Adrenal gland (tissue), 12 donors: ENCODE measurements around the gene SH3D19. TPM values are rescaled to one million over a fixed set of nuclear protein-coding genes. Genes with fewer than 3 reads are reported as not detected.

Experiments
- DNase-seq, 7 donors: peaks; one replicate each; pipeline ENCODE4 v3.0.0-alpha.2; 2019 to 2020
- H3K27ac ChIP-seq, 5 donors: fragments of 200-600 bp; sonication (generic) in 4 of 5; 1 replicate in 3 of 5; 2 replicates in 2 of 5; pipeline versions ENCODE4 v1.5.1 to v1.8.0; 2016 to 2020; ENCODE audit warnings: mild to moderate bottlenecking in 1 of 5
- H3K27me3 ChIP-seq: fragments of 200-600 bp; 2 replicates; pipeline ENCODE4 v1.8.0; 2021
- H3K36me3 ChIP-seq, 2 donors: fragments of 200-600 bp; replicated peaks in 1 of 2; 1 replicate in 1 of 2; 2 replicates in 1 of 2; pipeline versions ENCODE4 v1.5.1 to v1.8.0; 2018 to 2022
- H3K4me1 ChIP-seq, 2 donors: fragments of 200-600 bp; replicated peaks in 1 of 2; 1 replicate in 1 of 2; 2 replicates in 1 of 2; pipeline versions ENCODE4 v1.5.1 to v1.8.0; 2018 to 2021
- H3K4me3 ChIP-seq, 4 donors: fragments of 200-600 bp; sonication (generic) in 3 of 4; one replicate each; pipeline ENCODE4 v1.5.1; 2016 to 2018
- H3K9me3 ChIP-seq, 3 donors: fragments of 200-600 bp; sonication (generic) in 1 of 3; replicated peaks in 1 of 3; 1 replicate in 2 of 3; 2 replicates in 1 of 3; pipeline versions ENCODE4 v1.5.1 to v1.8.0; 2016 to 2021
- POLR2A ChIP-seq, 2 donors: fragments of 450-650 bp; IDR thresholded peaks; one replicate each; pipeline ENCODE4 v1.6.1; 2017; ENCODE audit warnings: antibody characterized with exemption in 2 of 2, mild to moderate bottlenecking in 2 of 2, moderate library complexity in 1 of 2
- WGBS, 4 donors: extraction: QIAGEN DNeasy Blood & Tissue Kit in 2 of 4; methylation state at CpG; one replicate each; pipeline versions ENCODE4 v1.1.5 to v1.1.7; 2013 to 2017; 5-methylcytosine and 5-hydroxymethylcytosine counted together
- intact Hi-C, 2 donors: fragments of 100-400 bp; cut with DNase I; formaldehyde crosslinking; loops; one replicate each; pipeline versions ENCODE4 v1.14.1 to v1.15.0; 2022 to 2023
- polyA plus RNA-seq, 3 donors: library from polyadenylated mRNA; stranded (reverse); fragments of 200-250 nt in 2 of 3; fragments of 350-450 nt in 1 of 3; fragmentation: Illumina TruSeq in 1 of 3; extraction: RNeasy Lipid Tissue Mini Kit (QIAGEN cat#74804) in 1 of 3; gene quantifications; one replicate each; pipeline ENCODE4 v1.2.3, GENCODE V29; 2013 to 2014
- total RNA-seq, 9 donors: library from RNA; depleted of rRNA in 4 of 9; stranded (reverse); fragments of >200 nt in 4 of 9; fragments of 120-200 nt in 1 of 9; fragmentation: NEBNext Ultra II Directional in 1 of 9; extraction: Animal tissue kit (Norgen Biotek cat#: 25700) in 1 of 9; gene quantifications; one replicate each; pipeline versions ENCODE4 v1.1.0 to v1.2.4, GENCODE V29; 2013 to 2023
- TF ChIP-seq, protein P1 (sequence below), 6 experiments: fragments of 450-650 bp in 4 of 6; fragments of 200-600 bp in 2 of 6; sonication (generic) in 1 of 6; IDR thresholded peaks; 1 replicate in 5 of 6; 2 replicates in 1 of 6; pipeline versions ENCODE4 v1.5.1 to v1.8.0; 2016 to 2021; ENCODE audit warnings: antibody characterized with exemption in 6 of 6, mild to moderate bottlenecking in 2 of 6, moderate library complexity in 1 of 6
- donor health status: healthy with polysubstance abuse.
- donor health status: Bipolar disorder and iron deficiency.
- donor health status: DM: yes; HTN: yes; CAD: no.
- donor health status: DM: no; HTN: no; CAD: no.
- donor health status: DM: no; HTN: no; CAD: no.
- donor health status: DM: yes; HTN: yes; CAD: no.

The SH3D19 gene
- total and polyA plus RNA-seq, 12 donors = 16.6 to 117 (median 40.3) TPM

DNA sequence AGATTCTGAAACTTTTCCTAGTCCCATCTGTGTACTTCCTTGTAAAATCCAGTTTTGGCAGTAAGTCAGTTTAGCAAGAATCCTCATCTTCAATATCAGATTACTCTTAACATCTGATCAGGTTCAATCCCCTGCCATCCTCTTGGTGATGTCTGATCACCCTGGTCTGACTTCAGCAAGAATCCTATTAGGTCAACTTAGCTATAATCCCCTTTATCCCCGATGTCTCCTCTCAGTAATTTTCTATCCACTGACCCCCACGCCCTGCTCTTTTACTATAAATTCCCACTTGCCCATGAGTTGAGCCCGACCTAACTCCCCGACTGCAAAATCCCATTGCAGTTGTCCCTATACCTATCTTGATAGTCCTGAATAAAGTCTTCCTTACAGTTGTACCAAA lies 106.3 kb downstream of the SH3D19 start:
- Histone ChIP-seq H3K4me3 (no peak overlapping the region), H3K27ac (no peak overlapping the region), H3K36me3 (no peaks in the 10 kb centered on the region), H3K9me3 (no peaks in the 10 kb centered on the region), H3K27me3 (no peaks in the 10 kb centered on the region), H3K4me1 (peaks cover 0 to 11% of the 10 kb centered on the region in 2 donors)
- intact Hi-C loops = no loop called here
- 93 to 97% (median 96%) methylated on average over 4 of the region's 4 CpGs for WGBS, 4 donors
- TF ChIP-seq POLR2A (IDR thresholded peaks at IDR 0.05) = no peak
- TF ChIP-seq, protein P1, sequence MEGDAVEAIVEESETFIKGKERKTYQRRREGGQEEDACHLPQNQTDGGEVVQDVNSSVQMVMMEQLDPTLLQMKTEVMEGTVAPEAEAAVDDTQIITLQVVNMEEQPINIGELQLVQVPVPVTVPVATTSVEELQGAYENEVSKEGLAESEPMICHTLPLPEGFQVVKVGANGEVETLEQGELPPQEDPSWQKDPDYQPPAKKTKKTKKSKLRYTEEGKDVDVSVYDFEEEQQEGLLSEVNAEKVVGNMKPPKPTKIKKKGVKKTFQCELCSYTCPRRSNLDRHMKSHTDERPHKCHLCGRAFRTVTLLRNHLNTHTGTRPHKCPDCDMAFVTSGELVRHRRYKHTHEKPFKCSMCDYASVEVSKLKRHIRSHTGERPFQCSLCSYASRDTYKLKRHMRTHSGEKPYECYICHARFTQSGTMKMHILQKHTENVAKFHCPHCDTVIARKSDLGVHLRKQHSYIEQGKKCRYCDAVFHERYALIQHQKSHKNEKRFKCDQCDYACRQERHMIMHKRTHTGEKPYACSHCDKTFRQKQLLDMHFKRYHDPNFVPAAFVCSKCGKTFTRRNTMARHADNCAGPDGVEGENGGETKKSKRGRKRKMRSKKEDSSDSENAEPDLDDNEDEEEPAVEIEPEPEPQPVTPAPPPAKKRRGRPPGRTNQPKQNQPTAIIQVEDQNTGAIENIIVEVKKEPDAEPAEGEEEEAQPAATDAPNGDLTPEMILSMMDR (IDR thresholded peaks at IDR 0.05) = no peak
- DNase-seq = no peak

DNA sequence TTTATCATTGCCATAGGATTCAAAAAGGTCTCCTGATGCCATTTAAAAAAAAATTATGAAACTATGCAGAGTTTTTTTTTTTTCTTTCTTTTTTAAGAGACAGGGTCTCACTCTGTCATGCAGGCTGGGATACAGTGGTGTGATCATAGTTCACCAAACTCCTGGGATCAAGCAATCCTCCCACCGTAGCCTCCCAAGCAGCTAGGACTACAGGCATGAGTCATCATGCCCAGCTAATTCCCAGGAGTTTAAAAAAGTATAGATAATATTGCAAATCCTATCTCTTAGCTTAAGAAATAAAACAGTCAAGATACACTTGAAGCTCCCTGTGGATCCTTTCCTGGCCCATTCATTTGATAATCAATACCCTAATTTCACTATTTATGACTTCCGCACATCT lies 107.1 kb downstream of the SH3D19 start:
- Histone ChIP-seq H3K4me3 (no peak overlapping the region), H3K36me3 (no peaks in the 10 kb centered on the region), H3K9me3 (no peaks in the 10 kb centered on the region), H3K4me1 (peaks cover 0 to 11% of the 10 kb centered on the region in 2 donors), H3K27me3 (no peaks in the 10 kb centered on the region), H3K27ac (no peak overlapping the region)
- TF ChIP-seq POLR2A (IDR thresholded peaks at IDR 0.05) = no peak
- TF ChIP-seq, protein P1 (IDR thresholded peaks at IDR 0.05) = no peak
- WGBS, 4 donors = 75 to 85% (median 80%) methylated on average over 2 of the region's 2 CpGs
- intact Hi-C loops = no loop called here
- DNase-seq = no peak

DNA sequence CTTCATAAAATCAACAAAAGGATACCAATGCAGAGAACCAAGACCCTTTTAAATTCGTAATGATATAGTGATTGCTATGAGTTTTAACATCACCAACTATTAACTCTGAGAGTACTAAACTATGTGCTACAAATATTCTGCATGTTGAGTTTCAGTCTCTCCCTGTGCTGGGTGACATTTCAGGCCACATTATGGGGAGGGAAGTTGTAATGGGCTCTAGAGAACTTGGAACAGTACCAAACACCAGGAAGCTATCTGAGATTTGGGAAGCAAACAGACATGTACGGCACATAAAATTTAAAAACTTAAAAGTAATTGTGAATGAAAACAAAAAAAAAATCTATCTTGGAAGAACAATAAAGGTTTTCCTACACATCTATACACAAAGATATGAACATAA lies 108.1 kb downstream of the SH3D19 start:
- H3K4me1 ChIP-seq = peaks cover 0 to 11% of the 10 kb centered on the region in 2 donors
- H3K27ac ChIP-seq = no peak overlapping the region
- intact Hi-C loops = no loop called here
- no peak for TF ChIP-seq POLR2A (IDR thresholded peaks at IDR 0.05)
- TF ChIP-seq, protein P1 (IDR thresholded peaks at IDR 0.05) = no peak
- H3K9me3 ChIP-seq = no peaks in the 10 kb centered on the region
- H3K4me3 ChIP-seq = no peak overlapping the region
- DNase-seq = no peak
- H3K27me3 ChIP-seq = no peaks in the 10 kb centered on the region
- 73 to 79% (median 75%) methylated on average over 2 of the region's 2 CpGs for WGBS, 4 donors
- no peaks in the 10 kb centered on the region for H3K36me3 ChIP-seq

DNA sequence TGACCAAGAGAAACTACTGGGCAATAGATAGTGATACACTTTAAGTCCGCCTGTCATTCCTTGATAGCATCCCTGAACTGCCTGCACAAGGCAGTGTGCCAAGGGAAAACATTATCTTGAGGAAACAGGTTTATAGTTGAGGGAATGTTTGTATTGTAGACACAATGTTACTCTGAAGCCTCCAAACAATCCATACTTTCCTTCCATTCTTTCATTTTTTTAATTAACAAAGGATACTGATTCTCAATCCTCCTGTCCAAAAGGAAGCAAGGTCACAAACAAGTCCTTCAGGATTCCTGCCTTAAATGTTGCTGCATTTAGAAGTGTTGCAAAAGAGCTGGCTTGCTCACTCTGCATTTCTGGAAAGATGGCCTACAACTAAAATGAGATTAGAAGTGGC lies 110.1 kb downstream of the SH3D19 start:
- Histone ChIP-seq H3K9me3 (no peaks in the 10 kb centered on the region), H3K4me3 (no peak overlapping the region), H3K36me3 (no peaks in the 10 kb centered on the region), H3K4me1 (peaks cover 0 to 11% of the 10 kb centered on the region in 2 donors), H3K27me3 (no peaks in the 10 kb centered on the region), H3K27ac (peak overlapping the region in 1 of 5 donors; percentile 56)
- 59 to 83% (median 66%) methylated on average over 1 of the region's 1 CpG for WGBS, 4 donors
- intact Hi-C loops = no loop called here
- DNase-seq = peak in 6 of 7 donors; percentile 30 to 70 (median 52)
- no peak for TF ChIP-seq POLR2A (IDR thresholded peaks at IDR 0.05)
- TF ChIP-seq, protein P1 (IDR thresholded peaks at IDR 0.05) = no peak
